Choroid plexus epithelial cell (primary cell): ENCODE results near the gene COPS9.

ENCODE experiments used
- DNase-seq: peaks from one replicate; pipeline ENCODE4 v3.0.0-alpha.2; 2010; ENCODE audit warnings: low read depth
- H3K4me3 ChIP-seq: 2 replicates; pipeline ENCODE4 v1.5.1; 2011; ENCODE audit warnings: low read depth, mild to moderate bottlenecking, control low read depth, low read length, moderate library complexity
- CTCF ChIP-seq: conservative IDR thresholded peaks from 2 replicates; pipeline ENCODE4 v1.5.1; 2011; ENCODE audit warnings: low read depth, mild to moderate bottlenecking, control low read depth, inconsistent platforms, low read length, moderate library complexity

Gene COPS9

GRCh38 chr2:240126731-240127130 is 9.4 kb downstream of the COPS9 start:
- DNase-seq = no peak
- no peak overlapping the region for H3K4me3 ChIP-seq
- no peak for TF ChIP-seq CTCF

GRCh38 chr2:240125742-240126141 is 10.4 kb downstream of the COPS9 start:
- no peak for TF ChIP-seq CTCF
- DNase-seq = no peak
- no peak overlapping the region for H3K4me3 ChIP-seq

- no peak for DNase-seq
- no peak overlapping the region for H3K4me3 ChIP-seq
- TF ChIP-seq CTCF = no peak
Measured at GRCh38 chr2:240124651-240125030, 11.5 kb downstream of the COPS9 start.

- no peak for TF ChIP-seq CTCF
- DNase-seq = no peak
- no peak overlapping the region for H3K4me3 ChIP-seq
Measured at GRCh38 chr2:240123821-240124650, 12.1 kb downstream of the COPS9 start.

- TF ChIP-seq CTCF = no peak
- DNase-seq = no peak
- H3K4me3 ChIP-seq = no peak overlapping the region
Measured at GRCh38 chr2:240121675-240122074, 14.4 kb downstream of the COPS9 start.

- no peak overlapping the region for H3K4me3 ChIP-seq
- no peak for TF ChIP-seq CTCF
- DNase-seq = no peak
Measured at GRCh38 chr2:240121190-240121589, 14.9 kb downstream of the COPS9 start.

- no peak for DNase-seq
- TF ChIP-seq CTCF = no peak
- no peak overlapping the region for H3K4me3 ChIP-seq
Measured at GRCh38 chr2:240114233-240114632, 21.9 kb downstream of the COPS9 start.
